ENCODE results near the gene FYB1.

DNA sequence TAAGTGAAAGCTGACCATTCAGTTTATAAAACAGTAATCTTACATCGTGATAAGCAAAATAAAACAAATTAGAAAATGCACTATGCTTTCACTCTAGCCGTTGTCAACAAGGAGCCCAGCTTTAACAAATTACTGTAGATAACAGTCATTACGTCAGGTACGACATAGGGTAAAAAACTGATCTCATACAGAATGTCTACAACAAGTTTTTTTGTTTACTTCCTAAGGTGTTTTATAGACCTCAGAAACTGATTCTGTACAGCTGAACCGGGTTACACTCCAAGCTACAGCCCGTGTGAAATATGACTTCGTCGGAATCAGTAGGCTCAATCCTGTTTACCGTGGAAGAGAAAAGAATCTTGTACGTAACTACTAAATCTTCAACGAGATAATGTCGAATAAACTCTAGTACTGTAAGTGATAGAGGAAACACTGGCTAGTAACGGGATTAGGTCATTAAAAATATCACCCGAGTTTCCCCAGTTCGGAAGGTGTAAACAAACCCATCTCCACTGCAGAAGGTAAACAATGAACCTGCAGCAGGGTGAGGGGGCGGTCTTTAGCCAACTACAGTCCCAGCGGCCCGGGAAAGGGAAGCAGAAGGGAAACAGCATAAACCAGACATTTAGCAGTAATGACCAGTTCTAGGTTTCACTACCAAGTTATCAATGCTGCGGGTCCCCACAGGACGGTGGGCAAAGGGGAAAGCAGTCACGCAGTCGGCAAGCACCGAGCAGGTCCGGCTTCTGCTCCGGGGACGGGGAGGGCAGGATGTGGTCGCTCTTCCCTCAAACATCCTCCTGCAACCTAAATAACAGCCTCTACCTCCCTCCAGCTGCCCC is 146.2 kb downstream of the FYB1 start:
- TF ChIP-seq, protein P1, sequence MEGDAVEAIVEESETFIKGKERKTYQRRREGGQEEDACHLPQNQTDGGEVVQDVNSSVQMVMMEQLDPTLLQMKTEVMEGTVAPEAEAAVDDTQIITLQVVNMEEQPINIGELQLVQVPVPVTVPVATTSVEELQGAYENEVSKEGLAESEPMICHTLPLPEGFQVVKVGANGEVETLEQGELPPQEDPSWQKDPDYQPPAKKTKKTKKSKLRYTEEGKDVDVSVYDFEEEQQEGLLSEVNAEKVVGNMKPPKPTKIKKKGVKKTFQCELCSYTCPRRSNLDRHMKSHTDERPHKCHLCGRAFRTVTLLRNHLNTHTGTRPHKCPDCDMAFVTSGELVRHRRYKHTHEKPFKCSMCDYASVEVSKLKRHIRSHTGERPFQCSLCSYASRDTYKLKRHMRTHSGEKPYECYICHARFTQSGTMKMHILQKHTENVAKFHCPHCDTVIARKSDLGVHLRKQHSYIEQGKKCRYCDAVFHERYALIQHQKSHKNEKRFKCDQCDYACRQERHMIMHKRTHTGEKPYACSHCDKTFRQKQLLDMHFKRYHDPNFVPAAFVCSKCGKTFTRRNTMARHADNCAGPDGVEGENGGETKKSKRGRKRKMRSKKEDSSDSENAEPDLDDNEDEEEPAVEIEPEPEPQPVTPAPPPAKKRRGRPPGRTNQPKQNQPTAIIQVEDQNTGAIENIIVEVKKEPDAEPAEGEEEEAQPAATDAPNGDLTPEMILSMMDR (conservative IDR thresholded peaks at IDR 0.05; ENCODE audit: low read length), result no peak
- TF ChIP-seq EZH2phosphoT487 (IDR thresholded peaks at IDR 0.05; ENCODE audit: borderline replicate concordance, low read depth, low read length), result no peak
